Activated T-cell treated with anti-CD3 and anti-CD28 coated beads, Interleukin-2, amount 50 U/mL, for 1 hour (primary cell): Measurements from ENCODE around the gene RABAC1.
"Not testable (repeated sequence)": the region's sequence is repeated elsewhere in the genome, so short reads cannot be mapped to it uniquely, and the experiment has no call there.

Experiments
- DNase-seq: peaks from one replicate; pipeline ENCODE4 v3.0.0-alpha.2; 2020

The RABAC1 gene

GRCh38 chr19:41927497-41928192, 31.5 kb downstream of the RABAC1 start:
- DNase-seq: no peak

- no peak for DNase-seq
Measured at GRCh38 chr19:41926763-41927496, 32.2 kb downstream of the RABAC1 start.

GRCh38 chr19:41926028-41926762, 32.9 kb downstream of the RABAC1 start:
- no peak for DNase-seq

GRCh38 chr19:41925208-41926003, 33.7 kb downstream of the RABAC1 start:
- no peak for DNase-seq

GRCh38 chr19:41924151-41925145, 34.7 kb downstream of the RABAC1 start:
- no peak for DNase-seq

GRCh38 chr19:41923045-41923788, 35.9 kb downstream of the RABAC1 start:
- no peak for DNase-seq

- no peak for DNase-seq
Measured at GRCh38 chr19:41922585-41922984, 36.5 kb downstream of the RABAC1 start.

- no peak for DNase-seq
Measured at GRCh38 chr19:41921577-41922576, 37.2 kb downstream of the RABAC1 start.

GRCh38 chr19:41920882-41921576, 38.1 kb downstream of the RABAC1 start:
- DNase-seq: no peak

- DNase-seq: no peak
Measured at GRCh38 chr19:41919948-41920712, 39.0 kb downstream of the RABAC1 start.

GRCh38 chr19:41918653-41919244, 40.4 kb downstream of the RABAC1 start:
- DNase-seq: no peak

- DNase-seq: no peak
Measured at GRCh38 chr19:41918095-41918494, 41.0 kb downstream of the RABAC1 start.

- DNase-seq: no peak
Measured at GRCh38 chr19:41917676-41918075, 41.4 kb downstream of the RABAC1 start.

- DNase-seq: no peak
Measured at GRCh38 chr19:41915776-41916414, 43.2 kb downstream of the RABAC1 start.

- no peak for DNase-seq
Measured at GRCh38 chr19:41915021-41915775, 43.9 kb downstream of the RABAC1 start.

- DNase-seq: not testable (repeated sequence)
Measured at GRCh38 chr19:41914424-41914834, 44.7 kb downstream of the RABAC1 start.
